Omental fat pad (tissue), 4 donors: ENCODE results near the gene OR2M2. TPM values are rescaled to one million over a fixed set of nuclear protein-coding genes. Genes with fewer than 3 reads are reported as not detected.

Experiments used
- ATAC-seq: fragments of 150-250 bp; one replicate; pipeline ENCODE4 v1.9.1; 2016; ENCODE audit warnings: mild to moderate bottlenecking, moderate library complexity; ENCODE audit not compliant: low FRiP score
- DNase-seq: peaks from one replicate; pipeline ENCODE4 v3.0.0-alpha.2; 2019; ENCODE audit warnings: low spot score
- CTCF ChIP-seq, 3 donors: fragments of 450-650 bp; IDR thresholded peaks; one replicate each; pipeline ENCODE4 v1.5.1; 2016 to 2017; ENCODE audit warnings: antibody characterized with exemption in 3 of 3, mild to moderate bottlenecking in 3 of 3, moderate library complexity in 2 of 3
- total RNA-seq, 4 donors: library from RNA; depleted of rRNA; stranded (reverse); fragments of >200 nt; gene quantifications; one replicate each; pipeline ENCODE4 v1.1.0, GENCODE V29; 2016

Gene OR2M2
- not detected for total RNA-seq

- no peak for TF ChIP-seq CTCF (IDR thresholded peaks at IDR 0.05)
- ATAC-seq (no peak), DNase-seq (no peak)
Measured at GRCh38 chr1:248174521-248174920, at the start of gene OR2M2. Gene OR2M2, plus strand, starts transcription at chr1:248174821. Its CDS starts 5,165 bp downstream, at chr1:248179986.

DNA sequence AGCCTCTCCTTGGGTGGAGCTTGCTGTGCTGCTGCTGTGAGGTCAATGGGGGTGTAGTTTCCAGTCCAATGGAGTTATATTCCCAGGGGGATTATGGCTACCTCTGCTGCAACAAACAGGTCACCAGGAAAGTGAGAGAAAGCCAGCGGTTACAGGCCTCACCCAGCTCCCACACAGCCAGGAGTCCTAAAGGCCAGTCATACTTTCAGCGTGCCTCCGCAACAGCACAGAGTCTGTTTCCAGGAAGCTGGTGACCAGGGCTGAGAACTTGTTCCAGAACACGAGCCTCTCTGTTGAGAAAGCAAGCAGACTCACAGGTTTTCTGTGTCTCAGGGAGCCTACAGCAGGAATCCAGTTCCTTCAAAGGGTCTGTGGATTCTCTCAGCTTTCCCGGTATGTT lies 47.0 kb upstream of the OR2M2 start:
- no peak for TF ChIP-seq CTCF (IDR thresholded peaks at IDR 0.05)
- ATAC-seq (no peak), DNase-seq (no peak)

DNA sequence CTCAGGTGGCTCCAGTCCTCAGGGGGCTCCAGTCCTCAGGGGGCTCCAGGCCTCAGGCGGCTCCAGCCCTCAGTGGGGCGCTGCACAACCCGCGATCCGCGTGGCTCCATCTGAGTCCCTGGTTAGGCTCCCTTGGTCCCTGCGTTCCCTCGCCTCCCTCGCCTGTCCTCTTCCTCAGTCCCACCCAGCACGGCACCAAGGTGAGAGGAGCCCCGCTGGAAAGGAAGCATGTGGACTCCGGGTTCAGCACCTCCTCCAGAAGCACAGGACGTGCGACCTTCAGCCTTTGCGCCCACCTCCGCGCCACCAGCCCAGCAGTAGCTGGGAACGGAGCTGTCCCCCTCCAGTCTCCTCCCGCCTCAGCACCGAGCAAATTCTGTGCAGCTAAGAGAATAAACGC lies 37.8 kb upstream of the OR2M2 start:
- TF ChIP-seq CTCF (IDR thresholded peaks at IDR 0.05) = no peak
- no peak for ATAC-seq
- DNase-seq = no peak

GRCh38 chr1:248140846-248141245 lies 33.8 kb upstream of the OR2M2 start:
- ATAC-seq = no peak
- no peak for DNase-seq
- TF ChIP-seq CTCF (IDR thresholded peaks at IDR 0.05) = no peak

DNA sequence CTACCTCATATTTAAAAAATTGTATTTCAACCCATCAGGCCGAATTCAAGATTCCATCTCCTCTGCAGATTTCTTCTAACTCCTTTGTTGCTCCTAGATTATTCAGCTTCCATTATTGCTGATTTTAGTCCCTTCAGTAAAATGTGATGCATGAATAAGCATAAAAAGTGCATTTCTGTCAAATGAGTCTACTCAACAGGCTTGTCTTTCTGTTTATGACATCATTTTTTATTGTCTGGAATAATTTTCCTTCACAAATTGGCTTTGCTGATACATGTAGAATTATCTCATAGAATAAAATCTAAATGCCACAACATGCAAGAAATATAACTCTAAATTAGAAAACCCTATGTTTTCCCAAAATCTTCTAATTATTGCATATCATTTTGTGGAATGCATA lies 31.3 kb upstream of the OR2M2 start:
- ATAC-seq = no peak
- DNase-seq = no peak
- no peak for TF ChIP-seq CTCF (IDR thresholded peaks at IDR 0.05)

- no peak for ATAC-seq
- no peak for TF ChIP-seq CTCF (IDR thresholded peaks at IDR 0.05)
- DNase-seq = no peak
Measured at GRCh38 chr1:248144513-248145198, 30.0 kb upstream of the OR2M2 start, which contains the start of gene OR2M5. Gene OR2M5, plus strand, starts transcription at chr1:248145148. Its CDS starts 0 bp downstream, at chr1:248145148.
